NCI-H526 treated with DMSO at 0.1 percent for 48 hours (cell line): ENCODE results near the gene ACTL7B.
"Not testable (repeated sequence)": the region's sequence is repeated elsewhere in the genome, so short reads cannot be mapped to it uniquely, and the experiment has no call there.

ENCODE experiments used
- DNase-seq: peaks from one replicate; lab custom pipeline; 2025; lab: John Stamatoyannopoulos, UW

The ACTL7B gene

GRCh38 chr9:108844391-108844790, 11.4 kb downstream of the ACTL7B start:
- no peak for DNase-seq

GRCh38 chr9:108842610-108843295, 13.0 kb downstream of the ACTL7B start:
- no peak for DNase-seq

- DNase-seq, result not testable (repeated sequence)
Measured at GRCh38 chr9:108839561-108839960, 16.2 kb downstream of the ACTL7B start.

GRCh38 chr9:108838017-108838416, 17.8 kb downstream of the ACTL7B start:
- no peak for DNase-seq

GRCh38 chr9:108837530-108837929, 18.3 kb downstream of the ACTL7B start:
- DNase-seq, result no peak

GRCh38 chr9:108836781-108837180, 19.0 kb downstream of the ACTL7B start:
- no peak for DNase-seq

GRCh38 chr9:108836319-108836718, 19.5 kb downstream of the ACTL7B start:
- no peak for DNase-seq

- DNase-seq, result no peak
Measured at GRCh38 chr9:108835831-108836230, 20.0 kb downstream of the ACTL7B start.

GRCh38 chr9:108834959-108835665, 20.7 kb downstream of the ACTL7B start:
- DNase-seq, result no peak

GRCh38 chr9:108832179-108832500, 23.6 kb downstream of the ACTL7B start:
- DNase-seq, result no peak

GRCh38 chr9:108831496-108832178, 24.1 kb downstream of the ACTL7B start:
- DNase-seq, result no peak

- no peak for DNase-seq
Measured at GRCh38 chr9:108830272-108830671, 25.5 kb downstream of the ACTL7B start.

GRCh38 chr9:108823829-108824228, 32.0 kb downstream of the ACTL7B start:
- DNase-seq, result no peak

GRCh38 chr9:108816037-108816436, 39.7 kb downstream of the ACTL7B start:
- no peak for DNase-seq

- DNase-seq, result no peak
Measured at GRCh38 chr9:108815156-108815555, 40.6 kb downstream of the ACTL7B start.

- DNase-seq, result no peak
Measured at GRCh38 chr9:108813951-108814601, 41.7 kb downstream of the ACTL7B start.

- no peak for DNase-seq
Measured at GRCh38 chr9:108812396-108813025, 43.3 kb downstream of the ACTL7B start.

GRCh38 chr9:108811944-108812343, 43.8 kb downstream of the ACTL7B start:
- no peak for DNase-seq

- DNase-seq, result no peak
Measured at GRCh38 chr9:108809269-108809668, 46.5 kb downstream of the ACTL7B start.
